ENCODE results near the gene WDR37. TPM values are rescaled to one million over a fixed set of nuclear protein-coding genes. Genes with fewer than 3 reads are reported as not detected.
"Not testable (repeated sequence)": the region's sequence is repeated elsewhere in the genome, so short reads cannot be mapped to it uniquely, and the experiment has no call there.

The WDR37 gene
- total RNA-seq, 6 experiments from 2014 or later: 17.0 to 22.8 (median 18.8) TPM

DNA sequence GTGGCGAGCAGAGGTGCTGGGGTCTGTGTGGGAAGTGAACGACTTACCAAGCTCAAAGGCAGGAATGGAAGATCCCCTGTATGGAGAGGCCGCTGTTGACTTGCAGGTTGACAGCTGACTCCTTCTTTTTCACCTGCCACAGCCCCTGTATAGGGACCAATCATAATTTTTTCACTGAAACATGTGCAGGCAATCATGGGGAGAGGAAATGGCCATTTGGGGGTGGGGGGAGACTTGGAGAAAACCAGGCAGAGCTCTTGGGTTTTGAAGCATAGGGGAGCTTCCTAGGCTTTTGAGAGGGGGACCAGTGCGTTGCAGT is 101.4 kb downstream of the WDR37 start:
- H3K27me3 Mint-ChIP-seq (ENCODE audit: insufficient read depth): peaks cover 34% of the 10 kb centered on the region

DNA sequence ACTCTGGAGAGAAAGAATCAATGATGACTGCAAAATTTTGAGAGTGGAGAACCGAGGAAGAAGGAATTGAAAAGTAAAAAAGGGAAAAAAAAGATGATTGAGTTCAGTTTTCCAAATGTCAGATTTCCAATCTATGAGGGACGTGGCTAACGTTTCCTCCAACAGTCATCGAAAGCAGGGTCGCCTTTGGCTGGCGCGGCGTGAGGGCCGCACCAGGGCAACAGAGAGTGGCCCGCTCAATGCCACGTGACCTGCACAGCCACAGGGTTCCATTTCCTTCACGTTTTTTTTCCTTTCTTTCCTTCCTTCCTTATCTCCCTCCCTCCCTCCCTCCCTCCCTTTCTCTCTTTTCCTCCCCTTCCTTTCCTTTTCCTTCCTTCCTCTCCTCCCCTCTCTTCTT is 101.9 kb downstream of the WDR37 start:
- Mint-ChIP-seq H3K27me3 (ENCODE audit: insufficient read depth) (peaks cover 32% of the 10 kb centered on the region), H3K4me1 (ENCODE audit: low read depth) (no peaks in the 10 kb centered on the region), H3K27ac (no peak overlapping the region), H3K36me3 (ENCODE audit: low read depth) (no peaks in the 10 kb centered on the region), H3K9me3 (no peaks in the 10 kb centered on the region; the same call in 1 of the 2 replicates), H3K4me3 (no peak overlapping the region)
- no peak for DNase-seq
- TF ChIP-seq, protein P1, sequence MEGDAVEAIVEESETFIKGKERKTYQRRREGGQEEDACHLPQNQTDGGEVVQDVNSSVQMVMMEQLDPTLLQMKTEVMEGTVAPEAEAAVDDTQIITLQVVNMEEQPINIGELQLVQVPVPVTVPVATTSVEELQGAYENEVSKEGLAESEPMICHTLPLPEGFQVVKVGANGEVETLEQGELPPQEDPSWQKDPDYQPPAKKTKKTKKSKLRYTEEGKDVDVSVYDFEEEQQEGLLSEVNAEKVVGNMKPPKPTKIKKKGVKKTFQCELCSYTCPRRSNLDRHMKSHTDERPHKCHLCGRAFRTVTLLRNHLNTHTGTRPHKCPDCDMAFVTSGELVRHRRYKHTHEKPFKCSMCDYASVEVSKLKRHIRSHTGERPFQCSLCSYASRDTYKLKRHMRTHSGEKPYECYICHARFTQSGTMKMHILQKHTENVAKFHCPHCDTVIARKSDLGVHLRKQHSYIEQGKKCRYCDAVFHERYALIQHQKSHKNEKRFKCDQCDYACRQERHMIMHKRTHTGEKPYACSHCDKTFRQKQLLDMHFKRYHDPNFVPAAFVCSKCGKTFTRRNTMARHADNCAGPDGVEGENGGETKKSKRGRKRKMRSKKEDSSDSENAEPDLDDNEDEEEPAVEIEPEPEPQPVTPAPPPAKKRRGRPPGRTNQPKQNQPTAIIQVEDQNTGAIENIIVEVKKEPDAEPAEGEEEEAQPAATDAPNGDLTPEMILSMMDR (IDR thresholded peaks at IDR 0.05): no peak

More for the DNA sequence above, 101.4 kb downstream of the WDR37 start:
- TF ChIP-seq, protein P1 (IDR thresholded peaks at IDR 0.05): no peak
- Mint-ChIP-seq H3K4me3 (no peak overlapping the region), H3K4me1 (ENCODE audit: low read depth) (no peaks in the 10 kb centered on the region), H3K9me3 (no peaks in the 10 kb centered on the region; the same call in 1 of the 2 replicates), H3K36me3 (ENCODE audit: low read depth) (no peaks in the 10 kb centered on the region), H3K27ac (no peak overlapping the region)
- no peak for DNase-seq

DNA sequence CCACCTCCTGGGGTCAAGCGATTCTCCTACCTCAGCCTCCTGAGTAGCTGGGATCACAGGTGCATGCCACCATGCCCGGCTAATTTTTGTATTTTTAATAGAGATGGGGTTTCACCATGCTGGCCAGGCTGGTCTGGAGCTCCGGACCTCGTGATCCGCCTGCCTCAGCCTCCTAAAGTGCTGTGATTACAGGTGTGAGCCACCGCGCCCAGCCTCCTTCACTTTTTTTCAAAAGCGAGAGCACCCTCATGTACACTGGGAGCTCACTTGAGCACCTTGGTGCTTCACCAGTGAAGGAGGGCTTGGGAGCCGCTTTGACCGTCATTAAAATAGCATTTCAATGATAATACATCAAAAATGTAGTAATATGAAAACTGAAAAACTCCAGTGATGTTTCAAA is 102.4 kb downstream of the WDR37 start:
- H3K27me3 Mint-ChIP-seq (ENCODE audit: insufficient read depth): peaks cover 32% of the 10 kb centered on the region
- H3K4me3 Mint-ChIP-seq, DNase-seq: not testable (repeated sequence)

DNA sequence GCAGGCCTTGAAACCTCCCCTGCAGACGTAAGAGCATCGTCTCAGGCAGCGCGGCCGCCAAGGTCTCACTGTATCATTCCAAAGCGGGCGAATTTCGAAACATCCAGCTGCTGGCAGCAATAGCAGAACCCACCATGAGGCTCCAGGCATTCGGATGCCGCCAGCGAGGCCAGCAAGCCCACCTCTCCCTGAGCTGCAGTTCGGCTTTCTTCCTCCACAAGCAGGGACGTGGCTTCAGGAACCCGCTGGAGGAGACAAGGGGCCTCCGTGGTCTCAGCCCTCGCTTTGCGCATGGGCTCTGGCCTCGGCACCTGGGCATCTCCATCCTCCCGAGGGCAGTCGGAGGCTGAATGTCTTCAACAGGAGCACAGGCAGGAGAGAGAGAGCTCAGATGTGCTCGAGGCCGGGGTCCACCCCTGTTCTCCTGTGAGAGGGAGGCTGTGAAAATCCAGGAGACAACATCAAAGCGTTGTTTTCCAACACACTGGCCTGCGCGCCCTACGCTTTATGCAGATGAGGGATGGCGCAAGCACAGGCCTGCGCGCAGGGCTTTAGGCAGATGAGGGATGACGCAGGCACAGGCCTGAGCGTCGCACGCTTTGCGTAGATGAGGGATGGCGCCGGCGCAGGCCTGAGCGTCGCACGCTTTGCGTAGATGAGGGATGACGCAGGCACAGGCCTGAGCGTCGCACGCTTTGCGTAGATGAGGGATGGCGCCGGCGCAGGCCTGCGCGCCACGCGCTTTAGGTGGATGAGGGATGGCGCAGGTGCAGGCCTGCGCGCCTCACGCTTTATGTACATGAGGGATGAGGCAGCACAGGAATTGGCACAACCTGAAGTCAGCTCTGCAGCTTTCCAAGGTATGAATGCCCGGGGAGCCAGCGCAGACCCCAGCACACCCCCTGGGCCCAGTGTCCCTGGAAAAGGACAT is 103.2 kb downstream of the WDR37 start:
- TF ChIP-seq, protein P1 (IDR thresholded peaks at IDR 0.05): no peak
- Mint-ChIP-seq H3K9me3 (no peaks in the 10 kb centered on the region; the same call in 1 of the 2 replicates), H3K27ac (no peak overlapping the region), H3K4me1 (ENCODE audit: low read depth) (no peaks in the 10 kb centered on the region), H3K36me3 (ENCODE audit: low read depth) (no peaks in the 10 kb centered on the region), H3K4me3 (no peak overlapping the region), H3K27me3 (ENCODE audit: insufficient read depth) (peaks cover 26% of the 10 kb centered on the region)
- DNase-seq: no peak

More for the DNA sequence above, 102.4 kb downstream of the WDR37 start:
- H3K4me1 Mint-ChIP-seq (ENCODE audit: low read depth); H3K36me3 Mint-ChIP-seq (ENCODE audit: low read depth); H3K9me3 Mint-ChIP-seq; H3K27ac Mint-ChIP-seq: not testable (repeated sequence)

DNA sequence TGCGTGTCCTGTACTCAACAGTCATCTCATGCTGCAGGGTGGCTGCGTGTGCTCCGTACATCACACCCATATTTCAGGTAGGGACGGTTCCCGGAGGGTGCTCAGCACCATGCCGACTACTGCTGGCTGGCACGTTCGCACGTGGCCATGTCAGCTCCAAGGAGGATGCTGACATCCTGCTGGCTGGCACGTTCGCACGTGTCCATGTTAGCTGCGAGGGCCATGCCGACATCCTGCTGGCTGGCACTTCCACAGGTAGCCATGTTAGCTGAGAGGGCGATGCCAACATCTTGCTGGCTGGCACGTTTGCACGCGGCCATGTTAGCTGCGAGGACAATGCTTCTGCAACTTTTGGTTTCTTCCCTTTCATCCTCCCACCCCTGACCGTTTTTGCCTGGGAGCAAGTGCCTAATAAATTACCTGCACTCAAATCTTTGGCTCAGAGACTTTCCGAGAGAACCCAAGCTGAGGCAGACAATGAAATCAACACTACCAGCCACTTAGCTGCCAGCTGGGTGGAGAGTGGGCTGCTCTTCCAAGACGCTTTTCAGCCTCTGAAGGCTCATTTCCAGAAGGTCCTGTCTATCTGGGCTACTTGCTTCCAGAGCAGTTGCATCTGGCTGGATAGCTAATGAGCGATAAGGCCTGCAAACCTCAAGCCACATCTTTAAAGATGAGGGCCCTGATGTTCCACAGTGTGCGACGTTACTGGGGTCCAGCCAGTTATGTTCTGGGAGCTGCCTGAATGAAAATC is 104.6 kb downstream of the WDR37 start:
- H3K9me3 Mint-ChIP-seq: no peaks in the 10 kb centered on the region; the same call in 1 of the 2 replicates
- H3K27ac Mint-ChIP-seq: no peak overlapping the region
- no peaks in the 10 kb centered on the region for H3K36me3 Mint-ChIP-seq (ENCODE audit: low read depth)
- no peak for DNase-seq
- TF ChIP-seq, protein P1 (IDR thresholded peaks at IDR 0.05): no peak
- no peak overlapping the region for H3K4me3 Mint-ChIP-seq
- H3K27me3 Mint-ChIP-seq (ENCODE audit: insufficient read depth): peaks cover 24% of the 10 kb centered on the region
- H3K4me1 Mint-ChIP-seq (ENCODE audit: low read depth): no peaks in the 10 kb centered on the region

DNA sequence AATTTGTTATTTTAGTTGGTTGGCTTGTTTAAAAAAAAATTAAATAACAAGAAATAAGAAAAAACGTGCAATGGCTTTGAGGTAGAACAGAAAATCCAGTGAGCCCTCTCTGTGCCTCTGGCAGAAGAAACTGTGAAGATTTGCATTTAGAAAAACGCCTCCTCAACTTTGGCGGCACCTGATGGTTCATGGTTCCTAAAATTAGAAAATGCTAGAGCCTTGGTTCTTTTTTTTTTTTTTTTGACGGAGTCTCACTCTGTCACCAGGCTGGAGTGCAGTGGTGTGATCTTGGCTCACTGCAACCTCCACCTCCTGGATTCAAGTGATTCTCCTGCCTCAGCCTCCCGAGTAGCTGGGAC is 105.1 kb downstream of the WDR37 start:
- H3K36me3 Mint-ChIP-seq (ENCODE audit: low read depth); H3K4me3 Mint-ChIP-seq; H3K27ac Mint-ChIP-seq; DNase-seq; H3K4me1 Mint-ChIP-seq (ENCODE audit: low read depth); H3K9me3 Mint-ChIP-seq: not testable (repeated sequence)
- H3K27me3 Mint-ChIP-seq (ENCODE audit: insufficient read depth): peaks cover 26% of the 10 kb centered on the region
